Esophagus squamous epithelium (tissue), 4 donors: ENCODE data around the gene PFDN6.

ENCODE experiments used
- POLR2A ChIP-seq, 4 donors: fragments of 450-650 bp; IDR thresholded peaks; one replicate each; pipeline ENCODE4 v1.6.1; 2017; ENCODE audit warnings: antibody characterized with exemption in 4 of 4, mild to moderate bottlenecking in 4 of 4, moderate library complexity in 3 of 4
- TF ChIP-seq, protein P1 (sequence below), 6 experiments: fragments of 450-650 bp in 4 of 6; fragments of 200-600 bp in 2 of 6; sonication (generic) in 2 of 6; IDR thresholded peaks; one replicate each; pipeline ENCODE4 v1.5.1; 2016 to 2019; ENCODE audit warnings: antibody characterized with exemption in 6 of 6, mild to moderate bottlenecking in 4 of 6, moderate library complexity in 4 of 6

DNA sequence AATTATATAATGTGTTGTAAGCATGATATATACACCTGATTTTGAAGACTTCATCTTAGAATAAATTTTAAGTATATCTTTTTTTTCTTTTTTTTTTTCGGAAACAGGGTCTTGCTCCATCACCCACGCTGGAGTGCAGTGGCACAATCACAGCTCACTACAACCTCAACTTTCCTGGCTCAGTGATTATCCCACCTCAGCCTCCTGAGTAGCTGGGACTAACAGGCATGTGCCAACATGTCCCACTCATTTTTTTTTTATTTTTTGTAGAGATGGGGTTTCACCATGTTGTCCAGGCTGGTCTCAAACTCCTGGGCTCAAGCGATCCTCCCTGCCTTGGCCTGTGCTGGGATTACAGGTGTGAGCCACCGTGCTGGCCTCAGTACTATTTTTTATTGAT is 34.8 kb upstream of the PFDN6 start:
- TF ChIP-seq POLR2A (IDR thresholded peaks at IDR 0.05) = no peak
- TF ChIP-seq, protein P1, sequence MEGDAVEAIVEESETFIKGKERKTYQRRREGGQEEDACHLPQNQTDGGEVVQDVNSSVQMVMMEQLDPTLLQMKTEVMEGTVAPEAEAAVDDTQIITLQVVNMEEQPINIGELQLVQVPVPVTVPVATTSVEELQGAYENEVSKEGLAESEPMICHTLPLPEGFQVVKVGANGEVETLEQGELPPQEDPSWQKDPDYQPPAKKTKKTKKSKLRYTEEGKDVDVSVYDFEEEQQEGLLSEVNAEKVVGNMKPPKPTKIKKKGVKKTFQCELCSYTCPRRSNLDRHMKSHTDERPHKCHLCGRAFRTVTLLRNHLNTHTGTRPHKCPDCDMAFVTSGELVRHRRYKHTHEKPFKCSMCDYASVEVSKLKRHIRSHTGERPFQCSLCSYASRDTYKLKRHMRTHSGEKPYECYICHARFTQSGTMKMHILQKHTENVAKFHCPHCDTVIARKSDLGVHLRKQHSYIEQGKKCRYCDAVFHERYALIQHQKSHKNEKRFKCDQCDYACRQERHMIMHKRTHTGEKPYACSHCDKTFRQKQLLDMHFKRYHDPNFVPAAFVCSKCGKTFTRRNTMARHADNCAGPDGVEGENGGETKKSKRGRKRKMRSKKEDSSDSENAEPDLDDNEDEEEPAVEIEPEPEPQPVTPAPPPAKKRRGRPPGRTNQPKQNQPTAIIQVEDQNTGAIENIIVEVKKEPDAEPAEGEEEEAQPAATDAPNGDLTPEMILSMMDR (IDR thresholded peaks at IDR 0.05) = no peak
